HG03565 (cell line): ENCODE data around the gene PDE4D.
"Not testable (repeated sequence)": the region's sequence is repeated elsewhere in the genome, so short reads cannot be mapped to it uniquely, and the experiment has no call there.

Source experiments
- ATAC-seq: cut with Tn5 transposase; IDR thresholded peaks from one replicate; pipeline ENCODE4 v1.9.1; 2021; ENCODE audit warnings: mild to moderate bottlenecking, moderate library complexity; ENCODE audit not compliant: unreplicated experiment

The PDE4D gene

GRCh38 chr5:59618644-59619043, 274.9 kb downstream of the PDE4D start:
- ATAC-seq: no peak

DNA sequence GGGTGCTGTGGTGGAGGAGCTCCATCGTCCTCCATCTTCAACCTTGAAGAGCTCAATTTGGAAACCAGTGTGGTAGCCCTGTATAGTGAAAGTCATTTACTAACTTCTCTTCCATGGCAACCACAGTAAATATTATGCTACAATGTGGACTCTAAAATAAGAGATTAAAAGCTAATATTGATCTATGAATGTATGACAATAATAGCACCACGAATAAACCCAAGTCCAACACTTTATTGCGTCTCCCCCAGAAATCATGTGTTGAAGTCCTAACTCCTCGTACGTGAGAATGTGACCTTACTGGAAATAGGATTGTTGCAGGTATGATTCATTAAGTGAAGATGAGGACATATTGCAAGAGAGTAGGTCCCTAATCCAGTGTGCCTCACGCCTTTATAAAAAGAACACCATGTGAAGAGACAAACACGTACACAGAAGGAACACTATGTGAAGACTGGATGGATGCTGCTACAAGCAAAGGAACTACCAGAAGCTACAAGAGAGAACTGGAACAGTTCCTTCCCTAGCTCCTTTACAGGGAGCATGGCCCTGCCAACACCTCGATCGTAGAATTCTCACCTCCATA, 276.2 kb downstream of the PDE4D start:
- ATAC-seq: no peak

DNA sequence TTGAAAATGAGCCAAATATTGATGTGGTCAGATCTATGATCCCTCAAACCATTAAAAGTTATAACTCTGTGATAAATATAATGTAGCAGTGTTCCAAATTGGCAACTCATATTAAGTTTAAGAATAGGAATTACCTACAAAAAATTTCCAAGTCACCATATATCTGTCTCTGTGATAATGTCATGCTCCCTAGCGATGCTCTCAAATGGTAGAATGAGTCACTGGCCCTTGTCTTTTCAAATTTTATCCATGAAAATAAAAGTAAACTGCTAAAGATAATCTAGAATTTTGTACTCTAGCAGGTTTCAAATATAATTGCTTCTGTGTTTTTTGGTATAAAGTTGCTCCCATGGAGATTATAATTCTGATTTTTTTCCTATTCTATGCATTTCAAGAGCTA, 277.1 kb downstream of the PDE4D start:
- no peak for ATAC-seq

DNA sequence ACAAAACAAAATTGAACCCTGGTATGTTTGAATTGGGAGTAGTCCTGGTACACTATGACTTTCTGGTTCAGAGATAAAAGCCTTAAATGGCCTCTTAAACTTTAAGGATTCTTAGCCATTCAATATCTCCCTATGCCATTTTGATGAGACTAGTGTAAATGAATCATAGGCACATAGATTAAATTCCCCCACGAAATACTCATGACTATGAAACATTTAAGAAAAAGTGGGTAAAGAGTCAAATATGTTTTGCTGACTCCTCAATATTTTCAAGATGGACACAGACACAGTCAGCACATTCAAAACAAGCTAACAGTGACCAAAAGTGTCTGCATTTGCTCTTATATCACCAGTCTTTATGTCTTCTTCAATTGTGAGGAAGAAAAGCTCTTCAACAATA, 278.3 kb downstream of the PDE4D start:
- no peak for ATAC-seq

GRCh38 chr5:59609501-59610265, 283.8 kb downstream of the PDE4D start:
- no peak for ATAC-seq

DNA sequence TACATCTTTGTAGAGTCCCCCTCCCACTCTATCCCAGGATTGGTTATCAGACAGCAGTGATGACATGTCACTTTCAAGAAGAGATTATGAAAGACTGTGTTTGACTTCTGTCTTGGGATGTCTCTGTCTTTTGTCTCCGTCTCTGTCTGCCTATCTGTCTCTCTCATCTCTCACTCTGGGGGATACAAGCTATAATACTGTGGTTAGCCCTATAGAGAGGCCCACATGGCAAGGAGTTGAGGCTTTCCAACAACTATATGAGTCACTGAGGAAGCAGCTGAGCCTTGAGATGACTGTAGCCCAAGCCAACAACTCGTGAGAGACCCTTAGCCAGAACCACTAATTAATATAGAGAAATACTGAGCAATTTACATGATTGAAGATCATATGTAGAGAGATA, 284.8 kb downstream of the PDE4D start:
- peak; percentile 71 for ATAC-seq

- ATAC-seq: no peak
Measured at GRCh38 chr5:59607138-59607765, 286.3 kb downstream of the PDE4D start.

- ATAC-seq: no peak
Measured at GRCh38 chr5:59605915-59606314, 287.6 kb downstream of the PDE4D start.

- no peak for ATAC-seq
Measured at GRCh38 chr5:59604111-59604510, 289.4 kb downstream of the PDE4D start.

DNA sequence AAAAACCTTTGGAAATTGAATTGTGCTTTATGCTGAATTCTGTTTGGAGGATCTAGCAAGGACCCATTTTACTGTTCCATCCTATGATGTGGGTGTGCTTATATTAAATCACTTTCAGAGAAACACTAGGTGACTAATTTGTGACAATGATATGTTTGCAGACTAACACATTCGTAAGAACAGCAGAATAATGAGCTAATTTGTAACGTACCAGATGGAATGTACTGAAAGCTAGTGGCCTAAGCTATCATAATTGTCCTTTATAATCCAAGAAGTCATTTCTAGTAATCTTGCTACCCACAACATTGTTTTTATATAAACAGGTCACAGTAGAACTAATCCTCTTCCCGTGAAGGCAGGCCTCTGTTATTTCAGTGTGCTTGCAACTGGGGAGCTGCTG, 292.5 kb downstream of the PDE4D start:
- ATAC-seq: no peak

DNA sequence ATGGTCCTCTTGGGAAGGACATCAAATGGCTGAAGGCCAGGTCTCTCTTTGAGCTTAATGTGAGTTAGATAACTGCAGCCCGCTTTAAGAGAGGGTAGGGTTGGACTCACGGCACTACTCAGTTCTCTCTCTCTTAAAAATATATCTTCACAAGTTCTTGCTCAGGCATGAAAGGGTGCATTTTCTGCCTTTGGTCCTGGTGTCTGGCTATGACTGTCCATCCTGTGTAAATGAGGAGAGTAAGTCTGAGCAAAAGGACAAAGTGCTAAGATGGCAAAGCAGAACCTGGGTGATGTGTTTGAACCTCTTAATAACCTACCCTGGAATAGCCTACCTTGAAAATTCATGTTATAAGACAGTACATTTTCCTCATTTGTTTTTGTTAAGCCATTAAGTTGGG, 293.4 kb downstream of the PDE4D start:
- ATAC-seq: no peak

DNA sequence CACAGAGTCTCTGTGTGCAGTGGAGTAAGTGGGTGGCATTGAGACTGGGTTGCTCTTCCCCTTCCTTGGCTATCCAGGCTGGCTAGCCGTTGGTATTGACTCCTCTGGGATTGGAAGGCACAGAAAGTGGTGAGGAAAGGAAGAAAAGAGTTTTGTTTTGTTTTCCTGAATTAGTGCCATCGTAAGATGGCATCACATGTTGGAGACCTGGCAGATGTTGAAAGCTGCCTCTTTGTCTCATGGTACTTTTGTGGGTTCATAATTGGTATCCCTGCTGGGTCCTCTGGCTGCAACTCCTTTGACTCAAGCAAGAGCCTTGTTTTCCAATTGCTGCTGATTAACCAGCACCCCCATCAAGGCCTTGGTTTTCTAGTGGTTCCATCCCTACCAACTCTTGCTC, 293.8 kb downstream of the PDE4D start:
- no peak for ATAC-seq

GRCh38 chr5:59598547-59598874, 295.0 kb downstream of the PDE4D start:
- ATAC-seq: peak; percentile 50

DNA sequence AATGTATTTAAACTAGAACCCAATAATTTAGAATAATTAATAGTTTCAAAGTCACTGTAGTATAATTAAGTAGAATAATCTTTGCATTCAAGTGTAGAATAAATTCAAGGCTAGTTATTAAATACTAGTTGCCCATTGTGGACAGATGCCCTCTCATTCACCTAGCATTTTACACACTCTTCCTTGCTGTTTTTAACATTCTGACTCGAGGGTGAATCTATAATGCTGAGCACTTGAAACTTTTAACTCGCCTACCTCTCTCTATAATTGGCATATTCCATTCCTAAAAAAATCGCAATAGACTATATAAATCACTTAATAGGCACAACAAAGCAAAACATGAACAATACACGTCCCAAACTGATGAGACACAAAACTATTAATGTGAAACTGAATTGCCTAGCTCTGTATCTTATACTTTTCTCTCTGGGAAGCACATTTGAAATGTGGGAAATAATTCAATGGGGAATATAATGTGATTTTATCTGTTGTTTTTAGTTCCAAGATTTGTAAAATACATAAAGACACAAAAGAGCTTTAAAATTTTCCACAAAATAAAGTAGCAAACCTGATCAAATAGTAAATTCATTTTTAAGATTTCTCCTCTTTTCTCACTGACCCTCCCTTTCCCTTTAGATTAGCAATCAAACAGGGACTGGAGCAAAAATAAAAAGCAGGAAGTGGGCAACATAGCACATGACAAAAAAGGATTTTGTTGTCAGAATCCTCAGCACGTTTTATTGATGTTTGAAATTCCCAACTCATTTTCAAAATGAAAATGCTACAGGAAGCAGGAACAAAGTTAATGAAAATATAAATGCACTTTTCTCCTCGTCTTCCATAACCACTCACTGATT, 295.6 kb downstream of the PDE4D start:
- ATAC-seq: no peak

DNA sequence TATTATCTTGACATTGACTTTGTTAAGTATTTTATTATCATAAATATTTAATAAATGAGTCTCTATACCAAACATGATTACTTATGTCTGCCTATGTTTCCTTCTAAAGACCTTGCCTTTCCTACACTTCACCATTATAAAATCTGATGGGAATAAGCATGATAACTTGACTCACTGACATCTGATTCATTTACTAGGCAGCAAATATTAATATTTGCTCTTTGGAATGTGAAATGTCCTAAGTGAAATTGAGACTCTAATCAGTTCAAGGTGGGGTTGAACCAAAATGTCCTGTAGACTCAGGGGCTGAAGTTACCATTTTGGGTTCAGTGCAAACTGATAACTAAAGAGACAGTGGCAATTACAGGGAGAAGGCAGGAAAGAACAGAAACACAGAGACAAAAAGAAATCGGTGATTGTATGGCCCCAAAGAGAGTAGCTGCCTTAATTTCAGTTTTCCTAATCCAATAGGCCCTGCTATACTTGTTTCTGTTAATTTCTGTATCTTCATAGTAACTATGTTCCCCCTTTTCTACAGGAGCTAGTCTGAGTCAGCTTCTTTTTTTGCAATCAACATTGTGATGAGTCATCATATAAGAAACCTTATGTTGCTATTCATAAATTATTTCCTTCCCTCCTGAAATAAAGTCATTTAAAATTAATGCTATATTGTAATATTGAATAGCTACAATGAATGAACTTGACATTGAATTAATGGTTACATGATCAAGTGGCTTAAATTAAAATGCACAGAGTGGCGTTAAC, 296.8 kb downstream of the PDE4D start:
- ATAC-seq: no peak

- ATAC-seq: not testable (repeated sequence)
Measured at GRCh38 chr5:59594118-59594517, 299.4 kb downstream of the PDE4D start.

- ATAC-seq: no peak
Measured at GRCh38 chr5:59593439-59594007, 300.0 kb downstream of the PDE4D start.

DNA sequence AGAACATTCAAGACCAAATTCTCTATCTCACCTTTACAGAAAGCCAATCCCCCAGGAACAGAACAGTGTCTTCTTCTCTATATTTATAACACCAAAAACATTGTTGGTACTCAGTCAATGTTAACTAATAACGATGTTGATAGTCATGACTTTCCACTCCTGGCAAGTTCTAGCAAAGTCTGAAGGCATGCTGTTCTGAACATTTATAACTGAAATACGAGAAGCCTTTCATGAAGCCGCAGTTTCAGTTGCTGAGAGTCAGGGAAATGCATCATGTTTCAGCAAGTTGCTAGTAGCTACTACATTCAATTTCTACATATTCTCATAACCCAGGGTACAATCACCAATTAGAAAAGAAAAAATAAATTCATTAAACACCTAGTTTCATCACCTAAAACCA, 301.4 kb downstream of the PDE4D start:
- no peak for ATAC-seq

DNA sequence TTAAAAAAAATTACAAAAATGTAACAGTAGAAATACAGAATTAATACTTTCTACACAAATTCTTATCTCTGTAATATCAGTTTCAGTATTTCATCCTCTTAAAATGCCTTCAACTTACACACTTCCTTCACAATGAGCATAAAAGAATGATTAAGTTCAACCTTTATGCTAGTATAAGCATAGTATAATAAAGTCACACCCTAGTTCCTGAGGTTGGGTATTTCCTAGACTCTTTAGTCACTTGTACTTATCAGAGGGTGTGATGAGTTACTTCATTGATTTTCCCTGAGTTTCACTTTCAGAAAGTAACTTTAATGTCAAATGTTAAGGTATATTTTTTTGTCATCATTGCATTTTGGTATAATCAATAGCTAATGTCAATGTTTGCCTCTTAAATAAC, 302.4 kb downstream of the PDE4D start:
- peak; percentile 80 for ATAC-seq

DNA sequence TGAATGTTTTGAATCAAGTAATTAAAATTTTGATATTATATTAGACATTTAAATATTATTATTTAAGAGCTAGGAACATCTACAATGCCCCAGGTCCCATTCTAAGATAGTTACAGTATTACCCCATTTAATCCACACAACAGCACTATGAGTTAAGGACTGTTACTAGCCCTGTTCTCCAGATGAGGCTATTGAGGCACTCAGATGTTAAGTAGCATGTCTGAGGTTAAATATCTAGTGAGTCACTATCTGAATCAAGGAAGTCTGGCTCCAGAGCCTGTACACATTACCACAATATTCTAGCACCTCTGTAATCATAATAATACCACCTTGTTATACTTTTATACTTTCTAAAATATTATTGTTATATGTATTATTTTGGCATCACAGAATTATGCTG, 304.6 kb downstream of the PDE4D start:
- no peak for ATAC-seq
